ENCODE measurements around the gene TLX1.

TLX1 gene

DNA sequence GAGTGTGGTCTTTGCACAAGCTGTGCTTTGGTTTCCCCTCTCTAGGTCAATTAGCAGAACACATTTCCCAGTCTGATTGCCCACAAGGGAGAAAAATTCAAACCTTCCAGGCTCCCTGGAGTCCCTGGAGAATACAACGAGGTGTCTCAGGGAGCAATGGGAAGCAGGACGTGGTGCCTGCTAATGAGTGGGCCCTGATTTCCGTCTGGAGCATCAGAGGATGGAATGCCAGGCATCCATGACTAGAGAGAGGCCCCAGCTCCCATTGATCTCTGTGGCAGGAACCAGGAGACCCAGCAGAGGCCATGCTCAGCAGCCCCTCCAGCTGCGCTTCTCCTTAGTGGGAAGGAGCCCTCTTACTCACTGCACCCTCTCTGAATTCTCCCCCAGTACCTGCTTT, 33.2 kb upstream of the TLX1 start:
- in situ Hi-C loops (cut with MboI; ENCODE audit: low sequenced_read_pairs, unreplicated experiment), result no loop called here
- TF ChIP-seq, protein P1, sequence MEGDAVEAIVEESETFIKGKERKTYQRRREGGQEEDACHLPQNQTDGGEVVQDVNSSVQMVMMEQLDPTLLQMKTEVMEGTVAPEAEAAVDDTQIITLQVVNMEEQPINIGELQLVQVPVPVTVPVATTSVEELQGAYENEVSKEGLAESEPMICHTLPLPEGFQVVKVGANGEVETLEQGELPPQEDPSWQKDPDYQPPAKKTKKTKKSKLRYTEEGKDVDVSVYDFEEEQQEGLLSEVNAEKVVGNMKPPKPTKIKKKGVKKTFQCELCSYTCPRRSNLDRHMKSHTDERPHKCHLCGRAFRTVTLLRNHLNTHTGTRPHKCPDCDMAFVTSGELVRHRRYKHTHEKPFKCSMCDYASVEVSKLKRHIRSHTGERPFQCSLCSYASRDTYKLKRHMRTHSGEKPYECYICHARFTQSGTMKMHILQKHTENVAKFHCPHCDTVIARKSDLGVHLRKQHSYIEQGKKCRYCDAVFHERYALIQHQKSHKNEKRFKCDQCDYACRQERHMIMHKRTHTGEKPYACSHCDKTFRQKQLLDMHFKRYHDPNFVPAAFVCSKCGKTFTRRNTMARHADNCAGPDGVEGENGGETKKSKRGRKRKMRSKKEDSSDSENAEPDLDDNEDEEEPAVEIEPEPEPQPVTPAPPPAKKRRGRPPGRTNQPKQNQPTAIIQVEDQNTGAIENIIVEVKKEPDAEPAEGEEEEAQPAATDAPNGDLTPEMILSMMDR (IDR thresholded peaks at IDR 0.05; ENCODE audit: borderline replicate concordance, control extremely low read depth, extremely low read depth, insufficient read depth, missing control alignments), result no peak
- DNase-seq (ENCODE audit: low spot score), result no peak

DNA sequence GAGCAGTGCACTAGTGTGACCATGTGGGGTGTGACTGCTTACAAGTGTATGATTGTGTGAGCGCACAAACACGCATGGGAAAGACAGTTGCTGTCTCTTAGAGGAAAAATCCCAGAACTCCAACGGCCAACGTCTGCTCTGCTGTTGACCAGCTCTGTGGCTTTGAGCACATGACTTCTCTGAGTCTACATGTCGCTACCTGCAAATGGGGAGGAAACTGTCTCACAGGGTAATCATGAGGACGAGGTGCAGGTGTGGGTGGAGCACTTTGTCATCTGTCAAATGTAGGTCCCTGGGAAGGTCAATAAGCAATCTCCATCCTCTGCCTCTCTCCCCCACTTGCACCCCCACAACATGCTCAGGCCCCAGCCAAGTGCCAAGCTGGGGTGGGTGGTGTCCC, 31.2 kb upstream of the TLX1 start:
- no peak for DNase-seq (ENCODE audit: low spot score)
- TF ChIP-seq, protein P1 (IDR thresholded peaks at IDR 0.05; ENCODE audit: borderline replicate concordance, control extremely low read depth, extremely low read depth, insufficient read depth, missing control alignments), result no peak
- in situ Hi-C loops (cut with MboI; ENCODE audit: low sequenced_read_pairs, unreplicated experiment), result no loop called here

GRCh38 chr10:101101372-101101881, 29.7 kb upstream of the TLX1 start:
- in situ Hi-C loops (cut with MboI; ENCODE audit: low sequenced_read_pairs, unreplicated experiment), result no loop called here
- DNase-seq (ENCODE audit: low spot score), result no peak
- TF ChIP-seq, protein P1 (IDR thresholded peaks at IDR 0.05; ENCODE audit: borderline replicate concordance, control extremely low read depth, extremely low read depth, insufficient read depth, missing control alignments), result no peak

DNA sequence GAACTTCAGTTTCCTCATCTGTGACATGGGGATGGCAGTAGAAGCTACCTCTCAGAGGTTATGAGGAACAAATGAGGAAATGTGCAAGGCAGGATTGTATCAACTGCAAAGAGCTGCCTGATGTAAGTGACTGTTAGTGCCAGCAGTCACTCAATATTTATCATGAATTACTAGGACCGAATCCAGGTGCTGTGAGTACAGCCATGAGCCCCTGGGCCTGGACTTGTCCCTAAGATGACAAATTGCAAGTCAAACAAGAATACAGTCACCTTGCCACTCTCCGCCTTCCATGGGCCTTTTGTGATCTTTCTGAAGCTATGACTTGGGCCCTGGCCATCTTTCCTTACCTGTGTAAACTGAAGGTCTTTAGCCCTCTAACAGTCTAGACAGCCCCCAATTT, 27.7 kb upstream of the TLX1 start:
- DNase-seq (ENCODE audit: low spot score), result no peak
- in situ Hi-C loops (cut with MboI; ENCODE audit: low sequenced_read_pairs, unreplicated experiment), result no loop called here
- TF ChIP-seq, protein P1 (IDR thresholded peaks at IDR 0.05; ENCODE audit: borderline replicate concordance, control extremely low read depth, extremely low read depth, insufficient read depth, missing control alignments), result no peak

DNA sequence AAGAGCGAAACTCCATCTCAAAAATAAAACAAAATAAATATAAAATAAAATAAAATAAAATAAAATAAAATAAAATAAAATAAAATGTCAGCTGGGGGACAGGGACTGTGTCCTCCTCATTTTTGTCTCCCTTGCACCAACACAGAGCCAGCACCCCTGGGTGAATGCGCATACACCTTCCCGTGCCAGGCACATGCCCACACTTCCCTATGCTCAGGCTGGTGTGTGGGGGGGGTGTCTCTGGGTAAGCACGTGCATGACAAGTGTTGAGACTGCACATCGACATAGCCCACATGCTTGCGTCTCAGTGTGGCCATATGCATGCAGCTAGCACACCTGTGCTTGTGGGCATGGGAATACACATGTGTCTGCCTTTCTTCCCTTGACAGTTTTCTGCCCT, 24.7 kb upstream of the TLX1 start:
- in situ Hi-C loops (cut with MboI; ENCODE audit: low sequenced_read_pairs, unreplicated experiment), result no loop called here
- TF ChIP-seq, protein P1 (IDR thresholded peaks at IDR 0.05; ENCODE audit: borderline replicate concordance, control extremely low read depth, extremely low read depth, insufficient read depth, missing control alignments), result no peak
- DNase-seq (ENCODE audit: low spot score), result no peak

- in situ Hi-C loops (cut with MboI; ENCODE audit: low sequenced_read_pairs, unreplicated experiment), result no loop called here
- DNase-seq (ENCODE audit: low spot score), result no peak
- TF ChIP-seq, protein P1 (IDR thresholded peaks at IDR 0.05; ENCODE audit: borderline replicate concordance, control extremely low read depth, extremely low read depth, insufficient read depth, missing control alignments), result no peak
These were observed 23.3 kb upstream of the TLX1 start for GRCh38 chr10:101107771-101108170.
